IMR-90 (cell line): ENCODE data around the gene PDE8B. TPM values are rescaled to one million over a fixed set of nuclear protein-coding genes. Genes with fewer than 3 reads are reported as not detected.

Experiments used
- ATAC-seq: fragments of 200-7000 bp; cut with Tn5 transposase; 2 replicates; pipeline ENCODE4 v1.9.1; 2020; ENCODE audit warnings: low read depth, mild to moderate bottlenecking, moderate library complexity
- BruUV-seq: library from RNA; stranded (reverse); fragments of 400-500 nt; replicated peaks from 2 replicates; lab custom pipeline; 2021; lab: Mats Ljungman, UMichigan
- CTCF ChIA-PET: fragments of 300-600 bp; formaldehyde crosslinking; extraction: SDS; loops from one replicate; lab custom pipeline; 2021; ENCODE audit warnings: antibody characterized with exemption; lab: Yijun Ruan, JAX
- POLR2A ChIA-PET: fragments of 300-600 bp; sonication (Branson Sonifier 250); formaldehyde crosslinking; loops from one replicate; lab custom pipeline; 2022; ENCODE audit warnings: antibody characterized with exemption; ENCODE audit not compliant: unreplicated experiment; lab: Charles Lee
- DNase-seq: peaks from one replicate; pipeline ENCODE4 v3.0.0; 2013
- H2AFZ ChIP-seq: replicated peaks from 2 replicates; pipeline ENCODE3; 2013; ENCODE audit warnings: low read length, mild to moderate bottlenecking; ENCODE audit not compliant: poor library complexity
- H2AK5ac ChIP-seq: 2 replicates; pipeline ENCODE4 v1.6.1; 2013; ENCODE audit warnings: low read depth, low read length, inconsistent platforms
- H2AK9ac ChIP-seq: replicated peaks from 2 replicates; pipeline ENCODE3; 2013; ENCODE audit warnings: mild to moderate bottlenecking, low read depth, low read length, moderate library complexity; ENCODE audit not compliant: poor library complexity
- H2BK120ac ChIP-seq: 2 replicates; pipeline ENCODE4 v1.6.1; 2013; ENCODE audit warnings: low read depth, low read length, inconsistent platforms
- H2BK15ac ChIP-seq: 3 replicates; pipeline ENCODE4 v1.6.1; 2013; ENCODE audit warnings: low read depth, low read length, inconsistent platforms
- H2BK20ac ChIP-seq: 2 replicates; pipeline ENCODE4 v1.6.1; 2013; ENCODE audit warnings: low read depth, mild to moderate bottlenecking, inconsistent platforms, low read length, moderate library complexity
- H2BK5ac ChIP-seq: 2 replicates; pipeline ENCODE4 v1.6.1; 2013; ENCODE audit warnings: mild to moderate bottlenecking, low read depth, low read length, inconsistent platforms; ENCODE audit not compliant: poor library complexity, severe bottlenecking
- H3K14ac ChIP-seq: replicated peaks from 2 replicates; pipeline ENCODE4 v1.6.1; 2013; ENCODE audit warnings: low read depth, low read length, inconsistent platforms
- H3K18ac ChIP-seq: 2 replicates; pipeline ENCODE4 v1.6.1; 2013; ENCODE audit warnings: low read depth, low read length, control low read depth
- H3K23ac ChIP-seq: 2 replicates; pipeline ENCODE4 v1.6.1; 2013; ENCODE audit warnings: low read depth, low read length, inconsistent platforms
- H3K27ac ChIP-seq: 2 replicates; pipeline ENCODE4 v1.5.1; 2013; ENCODE audit warnings: mild to moderate bottlenecking, control low read depth, low read length; ENCODE audit not compliant: insufficient read depth
- H3K27me3 ChIP-seq: 2 replicates; pipeline ENCODE4 v1.6.1; 2013; ENCODE audit warnings: low read length; ENCODE audit not compliant: control insufficient read depth, insufficient read depth
- H3K36me3 ChIP-seq: 2 replicates; pipeline ENCODE4 v1.6.1; 2013; ENCODE audit warnings: low read length, mixed read lengths; ENCODE audit not compliant: control insufficient read depth, insufficient read depth
- H3K4ac ChIP-seq: 2 replicates; pipeline ENCODE4 v1.6.1; 2013; ENCODE audit warnings: low read depth, low read length, inconsistent platforms
- H3K4me1 ChIP-seq: 2 replicates; pipeline ENCODE4 v1.6.1; 2013; ENCODE audit warnings: low read length, mixed read lengths; ENCODE audit not compliant: control insufficient read depth, insufficient read depth
- H3K4me2 ChIP-seq: 2 replicates; pipeline ENCODE4 v1.6.1; 2013; ENCODE audit warnings: low read depth, mild to moderate bottlenecking, control low read depth, low read length, moderate library complexity
- H3K4me3 ChIP-seq: 2 replicates; pipeline ENCODE4 v1.5.1; 2013; ENCODE audit warnings: low read depth, mild to moderate bottlenecking, control low read depth, low read length, moderate library complexity; ENCODE audit not compliant: insufficient read depth
- H3K56ac ChIP-seq: 2 replicates; pipeline ENCODE4 v1.6.1; 2013; ENCODE audit warnings: low read length, inconsistent platforms; ENCODE audit not compliant: insufficient read depth; ENCODE audit errors: extremely low read depth
- H3K79me1 ChIP-seq, 2 experiments: 2 replicates each; pipeline ENCODE4 v1.6.1; 2013; ENCODE audit warnings: low read length in 2 of 2, inconsistent platforms in 1 of 2, low read depth in 1 of 2
- H3K9ac ChIP-seq: 2 replicates; pipeline ENCODE4 v1.6.1; 2013; ENCODE audit warnings: low read depth, low read length, control low read depth
- H3K9me1 ChIP-seq: 2 replicates; pipeline ENCODE4 v1.6.1; 2013; ENCODE audit warnings: low read length, inconsistent platforms; ENCODE audit not compliant: insufficient read depth
- H3K9me3 ChIP-seq: 2 replicates; pipeline ENCODE4 v1.6.1; 2013; ENCODE audit warnings: low read length; ENCODE audit not compliant: control insufficient read depth, insufficient read depth
- H4K20me1 ChIP-seq: 2 replicates; pipeline ENCODE4 v1.6.1; 2013; ENCODE audit warnings: low read length, inconsistent platforms; ENCODE audit not compliant: insufficient read depth
- H4K5ac ChIP-seq: 2 replicates; pipeline ENCODE4 v1.6.1; 2013; ENCODE audit warnings: mild to moderate bottlenecking, low read depth, low read length, control low read depth
- H4K8ac ChIP-seq, 2 experiments: 2 replicates each; pipeline ENCODE4 v1.6.1; 2013; ENCODE audit warnings: low read depth in 2 of 2, low read length in 2 of 2, control low read depth in 1 of 2, inconsistent platforms in 1 of 2
- H4K91ac ChIP-seq: 2 replicates; pipeline ENCODE4 v1.6.1; 2013; ENCODE audit warnings: low read depth, low read length, inconsistent platforms; ENCODE audit not compliant: insufficient read depth
- BHLHE40 ChIP-seq: fragments of 150-350 bp; IDR thresholded peaks from 2 replicates; pipeline ENCODE4 v1.6.1; 2016; ENCODE audit warnings: mild to moderate bottlenecking, low read depth, low read length
- CEBPB ChIP-seq: IDR thresholded peaks from 2 replicates; pipeline ENCODE4 v1.6.1; 2012; ENCODE audit warnings: low read depth, low read length, improper control_type of control experiment
- CTCF ChIP-seq: conservative IDR thresholded peaks from 2 replicates; pipeline ENCODE4 v1.5.1; 2012; ENCODE audit warnings: mild to moderate bottlenecking, low read depth, low read length, improper control_type of control experiment
- ELK1 ChIP-seq: fragments of 150-350 bp; IDR thresholded peaks from 2 replicates; pipeline ENCODE4 v1.6.1; 2016; ENCODE audit warnings: low read depth, mild to moderate bottlenecking, low read length, moderate library complexity, borderline replicate concordance
- MAFK ChIP-seq: IDR thresholded peaks from 2 replicates; pipeline ENCODE4 v1.6.1; 2012; ENCODE audit warnings: low read depth, low read length, improper control_type of control experiment
- MAZ ChIP-seq: IDR thresholded peaks from 2 replicates; pipeline ENCODE4 v1.6.1; 2012; ENCODE audit warnings: low read depth, mild to moderate bottlenecking, low read length, improper control_type of control experiment, moderate library complexity, borderline replicate concordance
- MXI1 ChIP-seq: IDR thresholded peaks from 2 replicates; pipeline ENCODE4 v1.6.1; 2012; ENCODE audit warnings: low read depth, mild to moderate bottlenecking, low read length, moderate library complexity, borderline replicate concordance
- NFE2L2 ChIP-seq: fragments of 150-350 bp; IDR thresholded peaks from 2 replicates; pipeline ENCODE4 v1.6.1; 2016; ENCODE audit warnings: low read depth, mild to moderate bottlenecking, low read length
- POLR2A ChIP-seq: IDR thresholded peaks from 2 replicates; pipeline ENCODE4 v1.6.1; 2012; ENCODE audit warnings: mild to moderate bottlenecking, low read depth, low read length
- RAD21 ChIP-seq: IDR thresholded peaks from 2 replicates; pipeline ENCODE4 v1.6.1; 2012; ENCODE audit warnings: low read length, improper control_type of control experiment
- RCOR1 ChIP-seq: IDR thresholded peaks from 2 replicates; pipeline ENCODE4 v1.6.1; 2012; ENCODE audit warnings: mild to moderate bottlenecking, low read length, improper control_type of control experiment; ENCODE audit not compliant: insufficient replicate concordance
- RFX5 ChIP-seq: IDR thresholded peaks from 2 replicates; pipeline ENCODE4 v1.8.0; 2012; ENCODE audit warnings: low read depth, mild to moderate bottlenecking, low read length, moderate library complexity
- SMC3 ChIP-seq: fragments of 150-350 bp; IDR thresholded peaks from 2 replicates; pipeline ENCODE4 v1.6.1; 2016; ENCODE audit warnings: low read depth, mild to moderate bottlenecking, antibody characterized with exemption, low read length, moderate library complexity
- USF2 ChIP-seq: fragments of 150-350 bp; IDR thresholded peaks from 2 replicates; pipeline ENCODE4 v1.6.1; 2017; ENCODE audit warnings: mild to moderate bottlenecking, antibody characterized with exemption, low read length, low read depth
- WGBS, 2 experiments: methylation state at CpG; one replicate each; pipeline versions ENCODE4 v1.1.5 to v1.1.7; 2013; ENCODE audit warnings: missing lambda C conversion rate in 2 of 2; ENCODE audit not compliant: insufficient read length in 1 of 2; ENCODE audit errors: extremely low coverage in 2 of 2; 5-methylcytosine and 5-hydroxymethylcytosine counted together
- dilution Hi-C: fragments of 300-500 bp; cut with HindIII; formaldehyde crosslinking; loops from one replicate; pipeline ENCODE4 v1.14.3; 2018; ENCODE audit warnings: low sequenced_read_pairs; ENCODE audit not compliant: unreplicated experiment
- in situ Hi-C: fragments of 300-500 bp; cut with MboI; formaldehyde crosslinking; loops from 3 replicates; pipeline ENCODE4 v1.14.3; 2019; ENCODE audit warnings: low sequenced_read_pairs, inconsistent platforms, mixed read lengths
- intact Hi-C: fragments of 100-400 bp; cut with micrococcal nuclease; formaldehyde crosslinking; loops from 2 replicates; pipeline ENCODE4 v1.10.0; 2022
- polyA plus RNA-seq, 3 experiments: library from polyadenylated mRNA; depleted of rRNA; stranded (reverse); fragments of >200 nt; gene quantifications; 2 replicates each; pipeline ENCODE4 v1.2.3, GENCODE V29; 2012; ENCODE audit warnings: low replicate concordance in 1 of 3
- total RNA-seq: library from RNA; depleted of rRNA; stranded (reverse); fragments of >200 nt; gene quantifications from 2 replicates; pipeline ENCODE4 v1.2.3, GENCODE V29; 2012

The PDE8B gene
- total and polyA plus RNA-seq, 2 of the 4 experiments (the other 2 are of a cell fraction), result under 0.01 to 0.03 TPM

- H3K14ac ChIP-seq, result no peak overlapping the region
- no peaks in the 10 kb centered on the region for H3K27me3 ChIP-seq
- no peak overlapping the region for H3K56ac ChIP-seq
- no peak overlapping the region for H3K4ac ChIP-seq
- H2BK20ac ChIP-seq, result no peak overlapping the region
- no peak overlapping the region for H3K9ac ChIP-seq
- TF ChIP-seq CEBPB (no peak), MAFK (no peak), POLR2A (no peak), MAZ (no peak), CTCF (no peak), USF2 (no peak), RCOR1 (no peak), MXI1 (no peak), BHLHE40 (no peak), ELK1 (no peak), SMC3 (no peak), RAD21 (no peak), RFX5 (no peak), NFE2L2 (no peak)
- H3K9me3 ChIP-seq, result no peaks in the 10 kb centered on the region
- H2BK15ac ChIP-seq, result no peak overlapping the region
- peaks cover 0 to 6% of the 10 kb centered on the region in 2 experiments; a peak in 2 of 4 replicates for H3K79me1 ChIP-seq
- H2BK120ac ChIP-seq, result no peak overlapping the region
- ChIA-PET CTCF (no interaction called here), POLR2A (no interaction called here)
- no peak overlapping the region for H4K91ac ChIP-seq
- 83% methylated on average over 1 of the region's 3 CpGs; no CpG with 5 or more reads in 1 of the 2 experiments for WGBS, 2 experiments
- no peak overlapping the region for H3K4me3 ChIP-seq
- no peak overlapping the region for H3K23ac ChIP-seq
- H3K18ac ChIP-seq, result no peak overlapping the region
- H3K36me3 ChIP-seq, result peaks cover 3% of the 10 kb centered on the region; the same call in 1 of the 2 replicates
- no peak overlapping the region for H3K4me2 ChIP-seq
- dilution Hi-C loops, result no loop called here
- H4K8ac ChIP-seq, result no peak overlapping the region
- H4K20me1 ChIP-seq, result no peaks in the 10 kb centered on the region
- 0 out of 2 replicates have a peak, but pooled peaks cover 2% of the 10 kb centered on the region for H3K9me1 ChIP-seq
- H2BK5ac ChIP-seq, result no peak overlapping the region
- H2AK9ac ChIP-seq, result no peak overlapping the region
- DNase-seq (no peak), ATAC-seq (no peak)
- BruUV-seq, result no TSS peak
- no peak overlapping the region for H3K27ac ChIP-seq
- H2AK5ac ChIP-seq, result no peak overlapping the region
- H4K5ac ChIP-seq, result no peak overlapping the region
- H3K4me1 ChIP-seq, result peaks cover 2% of the 10 kb centered on the region; the same call in 1 of the 2 replicates
- in situ Hi-C loops, result no loop called here
- intact Hi-C loops, result no loop called here
- no peak overlapping the region for H2AFZ ChIP-seq
Measured at GRCh38 chr5:77454123-77454522, 243.6 kb downstream of the PDE8B start.
